GM12878 (cell line): ENCODE data around the gene METAP1D. TPM values are rescaled to one million over a fixed set of nuclear protein-coding genes. Genes with fewer than 3 reads are reported as not detected.

Experiments
- BCL11A ChIP-seq: IDR thresholded peaks from 2 replicates; pipeline ENCODE4 v1.6.1; 2011; ENCODE audit warnings: low read depth, low read length
- polyA plus RNA-seq, 11 experiments: library from polyadenylated mRNA; depleted of rRNA in 4 of 11; unstranded in 6 of 11; stranded (reverse) in 5 of 11; fragments of >200 nt; fragmentation: Nextera tagmentation in 4 of 11; fragmentation: Illumina TruSeq in 1 of 11; extraction: Ambion mirVana in 4 of 11; extraction: Trizol in 1 of 11; gene quantifications; 1 replicate in 1 of 11; 2 replicates in 10 of 11; pipeline versions ENCODE4 v1.2.1 to v1.2.3, GENCODE V29; 2011 to 2016; ENCODE audit warnings: inconsistent platforms in 2 of 11, missing spikeins in 2 of 11, low read depth in 1 of 11
- total RNA-seq, 4 experiments: library from RNA; depleted of rRNA in 3 of 4; stranded (reverse); fragments of >200 nt in 3 of 4; fragmentation: Illumina TruSeq in 1 of 4; extraction: Trizol in 1 of 4; gene quantifications; 2 replicates each; pipeline versions ENCODE4 v1.2.1 to v1.2.3, GENCODE V29; 2013 to 2021
- TF ChIP-seq, protein P1 (sequence below): IDR thresholded peaks from 2 replicates; pipeline ENCODE4 v1.6.1; 2012; ENCODE audit warnings: improper control_type of control experiment, low read depth, low read length; ENCODE audit not compliant: insufficient replicate concordance
- TF ChIP-seq, protein P2 (sequence below): fragments of 450-650 bp; IDR thresholded peaks from 2 replicates; pipeline ENCODE4 v1.6.1; 2017; ENCODE audit warnings: low read depth, mild to moderate bottlenecking, moderate library complexity
- TF ChIP-seq, protein P3 (sequence below): fragments of 450-650 bp; formaldehyde crosslinking; IDR thresholded peaks from 2 replicates; pipeline ENCODE4 v1.5.0; 2022; ENCODE audit warnings: mild to moderate bottlenecking, missing genetic modification characterization

METAP1D gene
- total and polyA plus RNA-seq, 10 of the 15 experiments (the other 5 are each of a cell fraction or from before 2014, with no cell fraction given), result 4.5 to 12.1 (median 7.8) TPM

DNA sequence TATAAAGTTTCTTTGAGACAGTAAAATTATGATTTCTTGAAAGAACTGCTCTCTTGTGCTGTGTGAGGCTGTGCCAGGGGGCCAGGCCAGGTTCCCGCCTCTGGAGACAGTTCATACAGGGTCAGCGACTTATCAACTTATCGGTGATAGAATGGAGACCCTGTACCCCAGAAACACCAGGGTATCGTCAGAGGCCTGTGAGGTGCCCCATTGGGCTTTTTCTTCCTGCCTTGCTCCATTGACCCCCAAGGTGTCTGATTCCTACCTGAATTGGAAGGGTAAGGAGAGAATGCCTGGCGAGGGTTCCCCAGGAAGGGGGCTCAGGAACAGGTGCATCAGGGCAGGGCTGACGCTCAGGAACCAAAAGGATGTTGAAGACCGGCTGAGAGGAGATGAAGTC is 89.9 kb downstream of the METAP1D start (continued):
- TF ChIP-seq, protein P1, sequence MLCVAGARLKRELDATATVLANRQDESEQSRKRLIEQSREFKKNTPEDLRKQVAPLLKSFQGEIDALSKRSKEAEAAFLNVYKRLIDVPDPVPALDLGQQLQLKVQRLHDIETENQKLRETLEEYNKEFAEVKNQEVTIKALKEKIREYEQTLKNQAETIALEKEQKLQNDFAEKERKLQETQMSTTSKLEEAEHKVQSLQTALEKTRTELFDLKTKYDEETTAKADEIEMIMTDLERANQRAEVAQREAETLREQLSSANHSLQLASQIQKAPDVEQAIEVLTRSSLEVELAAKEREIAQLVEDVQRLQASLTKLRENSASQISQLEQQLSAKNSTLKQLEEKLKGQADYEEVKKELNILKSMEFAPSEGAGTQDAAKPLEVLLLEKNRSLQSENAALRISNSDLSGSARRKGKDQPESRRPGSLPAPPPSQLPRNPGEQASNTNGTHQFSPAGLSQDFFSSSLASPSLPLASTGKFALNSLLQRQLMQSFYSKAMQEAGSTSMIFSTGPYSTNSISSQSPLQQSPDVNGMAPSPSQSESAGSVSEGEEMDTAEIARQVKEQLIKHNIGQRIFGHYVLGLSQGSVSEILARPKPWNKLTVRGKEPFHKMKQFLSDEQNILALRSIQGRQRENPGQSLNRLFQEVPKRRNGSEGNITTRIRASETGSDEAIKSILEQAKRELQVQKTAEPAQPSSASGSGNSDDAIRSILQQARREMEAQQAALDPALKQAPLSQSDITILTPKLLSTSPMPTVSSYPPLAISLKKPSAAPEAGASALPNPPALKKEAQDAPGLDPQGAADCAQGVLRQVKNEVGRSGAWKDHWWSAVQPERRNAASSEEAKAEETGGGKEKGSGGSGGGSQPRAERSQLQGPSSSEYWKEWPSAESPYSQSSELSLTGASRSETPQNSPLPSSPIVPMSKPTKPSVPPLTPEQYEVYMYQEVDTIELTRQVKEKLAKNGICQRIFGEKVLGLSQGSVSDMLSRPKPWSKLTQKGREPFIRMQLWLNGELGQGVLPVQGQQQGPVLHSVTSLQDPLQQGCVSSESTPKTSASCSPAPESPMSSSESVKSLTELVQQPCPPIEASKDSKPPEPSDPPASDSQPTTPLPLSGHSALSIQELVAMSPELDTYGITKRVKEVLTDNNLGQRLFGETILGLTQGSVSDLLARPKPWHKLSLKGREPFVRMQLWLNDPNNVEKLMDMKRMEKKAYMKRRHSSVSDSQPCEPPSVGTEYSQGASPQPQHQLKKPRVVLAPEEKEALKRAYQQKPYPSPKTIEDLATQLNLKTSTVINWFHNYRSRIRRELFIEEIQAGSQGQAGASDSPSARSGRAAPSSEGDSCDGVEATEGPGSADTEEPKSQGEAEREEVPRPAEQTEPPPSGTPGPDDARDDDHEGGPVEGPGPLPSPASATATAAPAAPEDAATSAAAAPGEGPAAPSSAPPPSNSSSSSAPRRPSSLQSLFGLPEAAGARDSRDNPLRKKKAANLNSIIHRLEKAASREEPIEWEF, result no peak
- TF ChIP-seq, protein P2, sequence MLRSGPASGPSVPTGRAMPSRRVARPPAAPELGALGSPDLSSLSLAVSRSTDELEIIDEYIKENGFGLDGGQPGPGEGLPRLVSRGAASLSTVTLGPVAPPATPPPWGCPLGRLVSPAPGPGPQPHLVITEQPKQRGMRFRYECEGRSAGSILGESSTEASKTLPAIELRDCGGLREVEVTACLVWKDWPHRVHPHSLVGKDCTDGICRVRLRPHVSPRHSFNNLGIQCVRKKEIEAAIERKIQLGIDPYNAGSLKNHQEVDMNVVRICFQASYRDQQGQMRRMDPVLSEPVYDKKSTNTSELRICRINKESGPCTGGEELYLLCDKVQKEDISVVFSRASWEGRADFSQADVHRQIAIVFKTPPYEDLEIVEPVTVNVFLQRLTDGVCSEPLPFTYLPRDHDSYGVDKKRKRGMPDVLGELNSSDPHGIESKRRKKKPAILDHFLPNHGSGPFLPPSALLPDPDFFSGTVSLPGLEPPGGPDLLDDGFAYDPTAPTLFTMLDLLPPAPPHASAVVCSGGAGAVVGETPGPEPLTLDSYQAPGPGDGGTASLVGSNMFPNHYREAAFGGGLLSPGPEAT, result no peak
- no peak for TF ChIP-seq BCL11A
- TF ChIP-seq, protein P3, sequence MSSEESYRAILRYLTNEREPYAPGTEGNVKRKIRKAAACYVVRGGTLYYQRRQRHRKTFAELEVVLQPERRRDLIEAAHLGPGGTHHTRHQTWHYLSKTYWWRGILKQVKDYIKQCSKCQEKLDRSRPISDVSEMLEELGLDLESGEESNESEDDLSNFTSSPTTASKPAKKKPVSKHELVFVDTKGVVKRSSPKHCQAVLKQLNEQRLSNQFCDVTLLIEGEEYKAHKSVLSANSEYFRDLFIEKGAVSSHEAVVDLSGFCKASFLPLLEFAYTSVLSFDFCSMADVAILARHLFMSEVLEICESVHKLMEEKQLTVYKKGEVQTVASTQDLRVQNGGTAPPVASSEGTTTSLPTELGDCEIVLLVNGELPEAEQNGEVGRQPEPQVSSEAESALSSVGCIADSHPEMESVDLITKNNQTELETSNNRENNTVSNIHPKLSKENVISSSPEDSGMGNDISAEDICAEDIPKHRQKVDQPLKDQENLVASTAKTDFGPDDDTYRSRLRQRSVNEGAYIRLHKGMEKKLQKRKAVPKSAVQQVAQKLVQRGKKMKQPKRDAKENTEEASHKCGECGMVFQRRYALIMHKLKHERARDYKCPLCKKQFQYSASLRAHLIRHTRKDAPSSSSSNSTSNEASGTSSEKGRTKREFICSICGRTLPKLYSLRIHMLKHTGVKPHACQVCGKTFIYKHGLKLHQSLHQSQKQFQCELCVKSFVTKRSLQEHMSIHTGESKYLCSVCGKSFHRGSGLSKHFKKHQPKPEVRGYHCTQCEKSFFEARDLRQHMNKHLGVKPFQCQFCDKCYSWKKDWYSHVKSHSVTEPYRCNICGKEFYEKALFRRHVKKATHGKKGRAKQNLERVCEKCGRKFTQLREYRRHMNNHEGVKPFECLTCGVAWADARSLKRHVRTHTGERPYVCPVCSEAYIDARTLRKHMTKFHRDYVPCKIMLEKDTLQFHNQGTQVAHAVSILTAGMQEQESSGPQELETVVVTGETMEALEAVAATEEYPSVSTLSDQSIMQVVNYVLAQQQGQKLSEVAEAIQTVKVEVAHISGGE, result no peak
